Thoracic aorta (tissue), 2 donors: Measurements from ENCODE around the gene NUDCD3. TPM values are rescaled to one million over a fixed set of nuclear protein-coding genes. Genes with fewer than 3 reads are reported as not detected.

ENCODE experiments used
- ATAC-seq: fragments of 150-250 bp; one replicate; pipeline ENCODE4 v1.8.0; 2017; ENCODE audit warnings: low read depth; ENCODE audit not compliant: insufficient number of reproducible peaks, low FRiP score
- DNase-seq: peaks from one replicate; pipeline ENCODE4 v3.0.0-alpha.2; 2020; ENCODE audit warnings: low spot score
- H3K27ac ChIP-seq, 2 donors: fragments of 200-600 bp; sonication (generic); 1 replicate in 1 of 2; 2 replicates in 1 of 2; pipeline ENCODE4 v1.5.1; 2016; ENCODE audit warnings: mild to moderate bottlenecking in 2 of 2, moderate library complexity in 2 of 2
- H3K27me3 ChIP-seq: fragments of 200-600 bp; sonication (generic); replicated peaks from 2 replicates; pipeline ENCODE4 v1.6.0; 2016; ENCODE audit warnings: mild to moderate bottlenecking; ENCODE audit not compliant: insufficient read depth
- H3K36me3 ChIP-seq: fragments of 200-600 bp; sonication (generic); one replicate; pipeline ENCODE4 v1.5.1; 2016
- H3K4me1 ChIP-seq, 2 donors: fragments of 200-600 bp; sonication (generic); 1 replicate in 1 of 2; 2 replicates in 1 of 2; pipeline versions ENCODE4 v1.5.1 to v1.6.0; 2016; ENCODE audit warnings: low read depth in 2 of 2, mild to moderate bottlenecking in 1 of 2; ENCODE audit not compliant: control insufficient read depth in 1 of 2
- H3K4me3 ChIP-seq: fragments of 200-600 bp; sonication (generic); 2 replicates; pipeline ENCODE4 v1.5.1; 2016; ENCODE audit warnings: mild to moderate bottlenecking
- H3K9me3 ChIP-seq: fragments of 200-600 bp; sonication (generic); 2 replicates; pipeline ENCODE4 v1.5.1; 2016
- total RNA-seq, 2 donors: library from RNA; depleted of rRNA; stranded (reverse); fragments of >200 nt; gene quantifications; one replicate each; pipeline versions ENCODE4 v1.1.0 to v1.2.3, GENCODE V29; 2016
- TF ChIP-seq, protein P1 (sequence below): fragments of 200-600 bp; sonication (generic); IDR thresholded peaks from one replicate; pipeline ENCODE4 v1.5.1; 2019; ENCODE audit warnings: antibody characterized with exemption

Gene NUDCD3
- total RNA-seq, 2 donors from 2014 or later, result 57.0 to 64.5 TPM

- H3K4me1 ChIP-seq, result peaks cover 8 to 14% of the 10 kb centered on the region in 2 donors
- H3K36me3 ChIP-seq, result peaks cover 4% of the 10 kb centered on the region
- ATAC-seq (no peak), DNase-seq (no peak)
- TF ChIP-seq, protein P1, sequence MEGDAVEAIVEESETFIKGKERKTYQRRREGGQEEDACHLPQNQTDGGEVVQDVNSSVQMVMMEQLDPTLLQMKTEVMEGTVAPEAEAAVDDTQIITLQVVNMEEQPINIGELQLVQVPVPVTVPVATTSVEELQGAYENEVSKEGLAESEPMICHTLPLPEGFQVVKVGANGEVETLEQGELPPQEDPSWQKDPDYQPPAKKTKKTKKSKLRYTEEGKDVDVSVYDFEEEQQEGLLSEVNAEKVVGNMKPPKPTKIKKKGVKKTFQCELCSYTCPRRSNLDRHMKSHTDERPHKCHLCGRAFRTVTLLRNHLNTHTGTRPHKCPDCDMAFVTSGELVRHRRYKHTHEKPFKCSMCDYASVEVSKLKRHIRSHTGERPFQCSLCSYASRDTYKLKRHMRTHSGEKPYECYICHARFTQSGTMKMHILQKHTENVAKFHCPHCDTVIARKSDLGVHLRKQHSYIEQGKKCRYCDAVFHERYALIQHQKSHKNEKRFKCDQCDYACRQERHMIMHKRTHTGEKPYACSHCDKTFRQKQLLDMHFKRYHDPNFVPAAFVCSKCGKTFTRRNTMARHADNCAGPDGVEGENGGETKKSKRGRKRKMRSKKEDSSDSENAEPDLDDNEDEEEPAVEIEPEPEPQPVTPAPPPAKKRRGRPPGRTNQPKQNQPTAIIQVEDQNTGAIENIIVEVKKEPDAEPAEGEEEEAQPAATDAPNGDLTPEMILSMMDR, result no peak
- no peak overlapping the region for H3K4me3 ChIP-seq
- no peaks in the 10 kb centered on the region for H3K9me3 ChIP-seq
- H3K27me3 ChIP-seq, result no peaks in the 10 kb centered on the region
- no peak overlapping the region for H3K27ac ChIP-seq
Measured at GRCh38 chr7:44454348-44454747, 36.1 kb downstream of the NUDCD3 start.

- H3K27me3 ChIP-seq, result no peaks in the 10 kb centered on the region
- ATAC-seq, result no peak
- no peak overlapping the region for H3K4me3 ChIP-seq
- H3K27ac ChIP-seq, result no peak overlapping the region
- H3K9me3 ChIP-seq, result no peaks in the 10 kb centered on the region
- H3K36me3 ChIP-seq, result peaks cover 4% of the 10 kb centered on the region
- peaks cover 26 to 42% of the 10 kb centered on the region in 2 donors for H3K4me1 ChIP-seq
- no peak for DNase-seq
- TF ChIP-seq, protein P1, result no peak
Measured at GRCh38 chr7:44451123-44451522, 39.3 kb downstream of the NUDCD3 start.

GRCh38 chr7:44449584-44449928 is 40.9 kb downstream of the NUDCD3 start:
- DNase-seq, result no peak
- no peaks in the 10 kb centered on the region for H3K27me3 ChIP-seq
- H3K4me1 ChIP-seq, result peaks cover 30 to 55% of the 10 kb centered on the region in 2 donors
- H3K36me3 ChIP-seq, result peaks cover 4% of the 10 kb centered on the region
- no peak overlapping the region for H3K4me3 ChIP-seq
- no peak for ATAC-seq
- TF ChIP-seq, protein P1, result no peak
- H3K9me3 ChIP-seq, result no peaks in the 10 kb centered on the region
- H3K27ac ChIP-seq, result no peak overlapping the region

DNA sequence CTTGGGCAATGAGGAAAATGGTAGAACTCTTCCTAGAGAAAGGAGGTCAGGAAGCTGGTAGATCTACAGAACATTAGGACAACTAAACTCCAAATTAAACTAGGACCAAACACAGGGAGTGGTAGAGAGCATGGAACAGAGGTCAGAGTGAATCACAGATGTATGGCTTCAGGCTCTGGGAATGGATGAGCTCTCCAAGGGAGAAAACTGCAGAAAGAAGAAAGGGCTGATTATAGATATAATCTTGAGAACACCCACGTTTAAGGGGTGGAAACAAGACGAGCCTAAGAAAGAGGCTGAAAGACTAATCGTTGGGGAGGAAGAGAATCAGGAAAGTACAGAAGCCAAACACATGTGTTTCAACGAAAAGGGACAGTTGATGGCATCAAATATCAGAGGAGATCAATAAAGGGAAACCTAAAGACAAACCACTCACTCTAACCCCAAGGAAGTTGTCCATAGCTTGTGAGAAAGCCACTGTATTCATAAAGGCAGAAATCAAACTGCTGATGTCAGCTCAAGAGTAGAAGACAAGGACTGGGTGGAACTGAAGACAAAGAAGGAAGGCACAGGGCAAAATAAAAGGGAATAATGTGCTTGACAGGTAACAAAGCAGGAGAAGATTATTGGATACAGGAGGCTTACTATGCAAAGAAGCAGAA is 41.4 kb downstream of the NUDCD3 start:
- TF ChIP-seq, protein P1, result no peak
- Histone ChIP-seq H3K4me1 (peaks cover 30 to 55% of the 10 kb centered on the region in 2 donors), H3K4me3 (no peak overlapping the region), H3K27ac (no peak overlapping the region), H3K9me3 (no peaks in the 10 kb centered on the region), H3K27me3 (no peaks in the 10 kb centered on the region), H3K36me3 (peaks cover 4% of the 10 kb centered on the region)
- ATAC-seq, result no peak
- no peak for DNase-seq

GRCh38 chr7:44447874-44448425 is 42.5 kb downstream of the NUDCD3 start:
- Histone ChIP-seq H3K4me1 (peaks cover 30 to 55% of the 10 kb centered on the region in 2 donors), H3K4me3 (no peak overlapping the region), H3K9me3 (no peaks in the 10 kb centered on the region), H3K36me3 (peaks cover 4% of the 10 kb centered on the region), H3K27me3 (no peaks in the 10 kb centered on the region), H3K27ac (peak overlapping the region in 1 of 2 donors; percentile 6)
- ATAC-seq (no peak), DNase-seq (no peak)
- TF ChIP-seq, protein P1, result no peak
